Keratinocyte (primary cell): Measurements from ENCODE around the gene WNT3.

Source experiments
- EZH2 ChIP-seq: IDR thresholded peaks from one replicate; pipeline ENCODE4 v1.6.1; 2012; ENCODE audit warnings: inconsistent platforms, mild to moderate bottlenecking, low read length, moderate library complexity
- TF ChIP-seq, protein P1 (sequence below), 3 experiments: IDR thresholded peaks in 1 of 3; conservative IDR thresholded peaks in 1 of 3; optimal IDR thresholded peaks in 1 of 3; 2 replicates in 2 of 3; 3 replicates in 1 of 3; pipeline versions ENCODE3 to v1.5.1; 2011; ENCODE audit warnings: low read length in 3 of 3, mild to moderate bottlenecking in 3 of 3, moderate library complexity in 2 of 3, control low read depth in 1 of 3, inconsistent platforms in 1 of 3; ENCODE audit not compliant: insufficient read depth in 2 of 3; ENCODE audit errors: extremely low read depth in 1 of 3

GRCh38 chr17:46739982-46740381, 78.5 kb downstream of the WNT3 start:
- TF ChIP-seq, protein P1, sequence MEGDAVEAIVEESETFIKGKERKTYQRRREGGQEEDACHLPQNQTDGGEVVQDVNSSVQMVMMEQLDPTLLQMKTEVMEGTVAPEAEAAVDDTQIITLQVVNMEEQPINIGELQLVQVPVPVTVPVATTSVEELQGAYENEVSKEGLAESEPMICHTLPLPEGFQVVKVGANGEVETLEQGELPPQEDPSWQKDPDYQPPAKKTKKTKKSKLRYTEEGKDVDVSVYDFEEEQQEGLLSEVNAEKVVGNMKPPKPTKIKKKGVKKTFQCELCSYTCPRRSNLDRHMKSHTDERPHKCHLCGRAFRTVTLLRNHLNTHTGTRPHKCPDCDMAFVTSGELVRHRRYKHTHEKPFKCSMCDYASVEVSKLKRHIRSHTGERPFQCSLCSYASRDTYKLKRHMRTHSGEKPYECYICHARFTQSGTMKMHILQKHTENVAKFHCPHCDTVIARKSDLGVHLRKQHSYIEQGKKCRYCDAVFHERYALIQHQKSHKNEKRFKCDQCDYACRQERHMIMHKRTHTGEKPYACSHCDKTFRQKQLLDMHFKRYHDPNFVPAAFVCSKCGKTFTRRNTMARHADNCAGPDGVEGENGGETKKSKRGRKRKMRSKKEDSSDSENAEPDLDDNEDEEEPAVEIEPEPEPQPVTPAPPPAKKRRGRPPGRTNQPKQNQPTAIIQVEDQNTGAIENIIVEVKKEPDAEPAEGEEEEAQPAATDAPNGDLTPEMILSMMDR (optimal IDR thresholded peaks at IDR 0.05 in 1 of 3, IDR thresholded peaks at IDR 0.05 in 1 of 3, conservative IDR thresholded peaks at IDR 0.05 in 1 of 3; ENCODE audit: extremely low read depth in 1 of 3, insufficient read depth in 2 of 3, low read length in 3 of 3): no peak
- no peak for TF ChIP-seq EZH2
